Stomach (tissue), 9 donors: ENCODE data around the gene MAOA. TPM values are rescaled to one million over a fixed set of nuclear protein-coding genes. Genes with fewer than 3 reads are reported as not detected.

ENCODE experiments used
- DNase-seq, 2 donors: peaks; one replicate each; pipeline versions ENCODE4 v3.0.0 to v3.0.0-alpha.2; 2013 to 2019
- H3K27ac ChIP-seq, 5 donors: fragments of 200-600 bp in 4 of 5; sonication (generic) in 4 of 5; one replicate each; pipeline ENCODE4 v1.5.1; 2013 to 2019; ENCODE audit warnings: mild to moderate bottlenecking in 1 of 5, moderate library complexity in 1 of 5
- H3K27me3 ChIP-seq, 3 donors: fragments of 200-600 bp; sonication (generic); one replicate each; pipeline ENCODE4 v1.5.1; 2017 to 2019; ENCODE audit warnings: mixed run types in 1 of 3
- H3K36me3 ChIP-seq, 4 donors: fragments of 200-600 bp; sonication (generic); 1 replicate in 3 of 4; 2 replicates in 1 of 4; pipeline ENCODE4 v1.5.1; 2016 to 2019
- H3K4me1 ChIP-seq, 4 donors: fragments of 200-600 bp; sonication (generic); one replicate each; pipeline ENCODE4 v1.5.1; 2016 to 2019
- H3K4me3 ChIP-seq, 4 donors: fragments of 200-600 bp; sonication (generic) in 3 of 4; one replicate each; pipeline ENCODE4 v1.5.1; 2016 to 2019; ENCODE audit warnings: mild to moderate bottlenecking in 1 of 4
- H3K9me3 ChIP-seq, 4 donors: fragments of 200-600 bp; sonication (generic); one replicate each; pipeline ENCODE4 v1.5.1; 2016 to 2019
- CTCF ChIP-seq, 7 experiments: fragments of 450-650 bp in 4 of 7; fragments of 200-600 bp in 3 of 7; sonication (generic) in 3 of 7; IDR thresholded peaks; one replicate each; pipeline ENCODE4 v1.5.1; 2016 to 2019; ENCODE audit warnings: antibody characterized with exemption in 7 of 7, control low read depth in 2 of 7, mild to moderate bottlenecking in 1 of 7
- EP300 ChIP-seq: sonication (generic); formaldehyde crosslinking; IDR thresholded peaks from one replicate; pipeline ENCODE4 v1.6.1; 2017; ENCODE audit warnings: antibody characterized with exemption
- POLR2A ChIP-seq, 4 donors: fragments of 450-650 bp; IDR thresholded peaks; one replicate each; pipeline ENCODE4 v1.6.1; 2016; ENCODE audit warnings: antibody characterized with exemption in 4 of 4, control low read depth in 2 of 4, mild to moderate bottlenecking in 1 of 4, moderate library complexity in 1 of 4
- POLR2AphosphoS5 ChIP-seq, 3 donors: sonication (generic); formaldehyde crosslinking; IDR thresholded peaks; one replicate each; pipeline ENCODE4 v1.6.1; 2016; ENCODE audit warnings: antibody characterized with exemption in 3 of 3
- WGBS, 5 donors: extraction: QIAGEN DNeasy Blood & Tissue Kit in 3 of 5; methylation state at CpG; one replicate each; pipeline versions ENCODE4 v1.1.5 to v1.1.7; 2013 to 2018; 5-methylcytosine and 5-hydroxymethylcytosine counted together
- intact Hi-C: fragments of 100-400 bp; cut with DNase I; formaldehyde crosslinking; loops from one replicate; pipeline ENCODE4 v1.15.1; 2023; ENCODE audit warnings: low total_unique reads
- polyA plus RNA-seq, 3 donors: library from polyadenylated mRNA; stranded (reverse); fragments of 200-250 nt; gene quantifications; one replicate each; pipeline ENCODE4 v1.2.3, GENCODE V29; 2013
- total RNA-seq, 5 donors: library from RNA; depleted of rRNA; stranded (reverse); fragments of >200 nt; gene quantifications; one replicate each; pipeline versions ENCODE4 v1.1.0 to v1.2.3, GENCODE V29; 2014 to 2016
- donor health status: healthy with polysubstance abuse.
- donor health status: Bipolar disorder and iron deficiency.
- donor health status: healthy.

MAOA gene
- total and polyA plus RNA-seq, 8 donors, result 47.0 to 157 (median 81.1) TPM

GRCh38 chrX:43743100-43743822, 87.2 kb downstream of the MAOA start:
- TF ChIP-seq CTCF (IDR thresholded peaks at IDR 0.05) (no peak), EP300 (no peak), POLR2AphosphoS5 (IDR thresholded peaks at IDR 0.05) (no peak), POLR2A (IDR thresholded peaks at IDR 0.05) (no peak)
- H3K36me3 ChIP-seq, result peaks cover 4 to 35% (median 31%) of the 10 kb centered on the region in 4 donors
- H3K27me3 ChIP-seq, result no peaks in the 10 kb centered on the region
- no peak overlapping the region for H3K27ac ChIP-seq
- peaks cover 0 to 27% (median 2%) of the 10 kb centered on the region in 4 donors for H3K4me1 ChIP-seq
- no peak for DNase-seq
- H3K4me3 ChIP-seq, result no peak overlapping the region
- intact Hi-C loops, result no loop called here
- WGBS, 5 donors, result 49 to 67% (median 58%) methylated on average over 5 of the region's 5 CpGs
- no peaks in the 10 kb centered on the region for H3K9me3 ChIP-seq

DNA sequence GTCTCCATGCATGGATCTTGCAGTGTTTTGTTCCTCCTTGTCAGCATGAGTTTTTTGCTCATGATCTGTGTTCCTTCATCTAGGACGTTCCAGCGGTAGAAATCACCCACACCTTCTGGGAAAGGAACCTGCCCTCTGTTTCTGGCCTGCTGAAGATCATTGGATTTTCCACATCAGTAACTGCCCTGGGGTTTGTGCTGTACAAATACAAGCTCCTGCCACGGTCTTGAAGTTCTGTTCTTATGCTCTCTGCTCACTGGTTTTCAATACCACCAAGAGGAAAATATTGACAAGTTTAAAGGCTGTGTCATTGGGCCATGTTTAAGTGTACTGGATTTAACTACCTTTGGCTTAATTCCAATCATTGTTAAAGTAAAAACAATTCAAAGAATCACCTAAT, 88.2 kb downstream of the MAOA start:
- H3K27me3 ChIP-seq, result no peaks in the 10 kb centered on the region
- H3K36me3 ChIP-seq, result peaks cover 4 to 35% (median 27%) of the 10 kb centered on the region in 4 donors
- peaks cover 0 to 31% (median 2%) of the 10 kb centered on the region in 4 donors for H3K4me1 ChIP-seq
- TF ChIP-seq EP300, result no peak
- TF ChIP-seq POLR2AphosphoS5 (IDR thresholded peaks at IDR 0.05), result no peak
- no peak for TF ChIP-seq CTCF (IDR thresholded peaks at IDR 0.05)
- no peak for TF ChIP-seq POLR2A (IDR thresholded peaks at IDR 0.05)
- intact Hi-C loops, result no loop called here
- H3K27ac ChIP-seq, result no peak overlapping the region
- DNase-seq, result no peak
- no peak overlapping the region for H3K4me3 ChIP-seq
- WGBS, 5 donors, result 51 to 81% (median 68%) methylated on average over 3 of the region's 3 CpGs
- H3K9me3 ChIP-seq, result no peaks in the 10 kb centered on the region

DNA sequence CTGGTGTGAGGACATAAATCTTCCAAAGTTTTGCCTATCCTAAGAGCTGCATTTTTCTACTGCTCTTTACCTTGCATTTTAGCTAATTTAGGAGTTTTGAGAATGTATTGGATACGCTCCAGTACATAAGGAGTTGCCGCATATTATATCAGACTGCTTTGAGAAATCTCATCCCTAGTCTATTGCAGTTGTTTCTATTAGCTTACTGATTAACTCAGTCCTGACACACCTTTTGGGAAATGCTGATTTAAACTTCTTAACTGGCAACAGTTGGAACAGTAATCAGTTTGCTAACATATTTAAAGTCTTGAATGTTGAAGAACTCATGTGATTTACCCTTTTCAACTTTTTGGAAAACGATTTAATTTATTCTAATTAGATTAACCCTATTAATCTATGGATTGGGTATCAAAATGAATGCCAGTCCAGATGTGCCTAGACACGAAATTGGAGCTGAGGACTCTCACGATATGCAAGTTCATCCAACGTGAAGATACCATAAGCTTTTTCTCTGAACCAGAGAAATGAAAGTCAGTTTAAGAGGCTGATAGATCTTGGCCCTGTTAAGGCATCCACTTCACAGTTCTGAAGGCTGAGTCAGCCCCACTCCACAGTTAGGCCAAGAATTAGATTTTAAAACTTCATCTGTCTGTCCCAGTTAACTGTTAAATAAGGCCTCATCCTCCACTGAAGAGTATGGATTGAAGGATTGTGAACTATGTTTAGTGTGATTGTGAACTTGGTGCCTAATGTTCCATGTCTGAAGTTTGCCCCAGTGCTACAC, 90.0 kb downstream of the MAOA start:
- H3K36me3 ChIP-seq, result peaks cover 4 to 29% (median 22%) of the 10 kb centered on the region in 4 donors
- peak in 1 of 2 donors; percentile 20 for DNase-seq

More for the DNA sequence above, 90.0 kb downstream of the MAOA start:
- H3K9me3 ChIP-seq, result no peaks in the 10 kb centered on the region
- intact Hi-C loops, result no loop called here
- TF ChIP-seq EP300 (no peak), CTCF (IDR thresholded peaks at IDR 0.05) (no peak), POLR2AphosphoS5 (IDR thresholded peaks at IDR 0.05) (no peak), POLR2A (IDR thresholded peaks at IDR 0.05) (no peak)
- H3K4me3 ChIP-seq, result no peak overlapping the region
- H3K27ac ChIP-seq, result no peak overlapping the region
- peaks cover 0 to 46% (median 6%) of the 10 kb centered on the region in 4 donors for H3K4me1 ChIP-seq
- H3K27me3 ChIP-seq, result peaks cover 0 to 3% (median 0%) of the 10 kb centered on the region in 3 donors
- 33 to 59% (median 47%) methylated on average over 6 of the region's 6 CpGs for WGBS, 5 donors
